ENCODE results near the gene FOXJ3. TPM values are rescaled to one million over a fixed set of nuclear protein-coding genes. Genes with fewer than 3 reads are reported as not detected.

FOXJ3 gene
- total and polyA plus RNA-seq, 7 donors, result 14.4 to 53.8 (median 39.9) TPM

- 63 to 77% methylated on average over 6 of the region's 6 CpGs for WGBS, 2 donors
- no peaks in the 10 kb centered on the region for H3K9me3 ChIP-seq
- no peak overlapping the region for H3K4me3 ChIP-seq
- H3K27ac ChIP-seq, result no peak overlapping the region
- H3K4me1 ChIP-seq, result peaks cover 0 to 40% (median 20%) of the 10 kb centered on the region in 4 donors
- no peaks in the 10 kb centered on the region for H3K27me3 ChIP-seq
- H3K36me3 ChIP-seq, result peaks cover 0 to 13% (median 4%) of the 10 kb centered on the region in 4 donors
- intact Hi-C loops (cut with DNase I), result loop anchor here (5.0 to 10.0 kb wide), 2 partner anchors 277 to 795 kb away; partner anchors contain the start of genes PPCS and ZMYND12
- TF ChIP-seq POLR2A (IDR thresholded peaks at IDR 0.05) (no peak), CTCF (IDR thresholded peaks at IDR 0.05) (no peak), EP300 (IDR thresholded peaks at IDR 0.05) (no peak), POLR2AphosphoS5 (IDR thresholded peaks at IDR 0.05) (no peak)
- DNase-seq, result no peak
These were observed 157.5 kb downstream of the FOXJ3 start for GRCh38 chr1:42177541-42177981.

GRCh38 chr1:42176902-42177519, 158.0 kb downstream of the FOXJ3 start:
- H3K36me3 ChIP-seq, result peaks cover 0 to 13% (median 4%) of the 10 kb centered on the region in 4 donors
- H3K4me1 ChIP-seq, result peaks cover 0 to 44% (median 23%) of the 10 kb centered on the region in 4 donors
- WGBS, 2 donors, result 75 to 76% methylated on average over 4 of the region's 4 CpGs
- H3K27me3 ChIP-seq, result no peaks in the 10 kb centered on the region
- H3K4me3 ChIP-seq, result no peak overlapping the region
- no peak overlapping the region for H3K27ac ChIP-seq
- no peaks in the 10 kb centered on the region for H3K9me3 ChIP-seq
- no peak for DNase-seq
- TF ChIP-seq EP300 (IDR thresholded peaks at IDR 0.05) (no peak), POLR2A (IDR thresholded peaks at IDR 0.05) (no peak), CTCF (IDR thresholded peaks at IDR 0.05) (peak in 2 of 4 experiments; percentile 57 to 59), POLR2AphosphoS5 (IDR thresholded peaks at IDR 0.05) (no peak)
- intact Hi-C loops (cut with DNase I), result loop anchor here (5.0 to 10.0 kb wide), 2 partner anchors 278 to 795 kb away; partner anchors contain the start of genes PPCS and ZMYND12

GRCh38 chr1:42175314-42176054, 159.6 kb downstream of the FOXJ3 start:
- no peak overlapping the region for H3K4me3 ChIP-seq
- H3K4me1 ChIP-seq, result peaks cover 0 to 44% (median 23%) of the 10 kb centered on the region in 4 donors
- no peaks in the 10 kb centered on the region for H3K27me3 ChIP-seq
- TF ChIP-seq POLR2A (IDR thresholded peaks at IDR 0.05) (no peak), CTCF (IDR thresholded peaks at IDR 0.05) (no peak)
- no peaks in the 10 kb centered on the region for H3K36me3 ChIP-seq
- no peaks in the 10 kb centered on the region for H3K9me3 ChIP-seq
- intact Hi-C loops (cut with DNase I), result loop anchor here (5.0 to 10.0 kb wide), 2 partner anchors 279 to 793 kb away; partner anchors contain the start of genes PPCS and ZMYND12
- 95 to 97% methylated on average over 7 of the region's 7 CpGs for WGBS, 2 donors
- DNase-seq, result no peak
- no peak overlapping the region for H3K27ac ChIP-seq

GRCh38 chr1:42173961-42174735, 160.9 kb downstream of the FOXJ3 start:
- no peak overlapping the region for H3K27ac ChIP-seq
- intact Hi-C loops (cut with DNase I), result loop anchor here (2.0 to 10.0 kb wide), 3 partner anchors 158 to 599 kb away; partner anchors contain the start of genes PPCS and ZMYND12
- 67 to 86% methylated on average over 8 of the region's 8 CpGs for WGBS, 2 donors
- H3K4me3 ChIP-seq, result no peak overlapping the region
- H3K36me3 ChIP-seq, result no peaks in the 10 kb centered on the region
- DNase-seq, result no peak
- TF ChIP-seq EP300 (IDR thresholded peaks at IDR 0.05) (no peak), POLR2A (IDR thresholded peaks at IDR 0.05) (no peak), CTCF (IDR thresholded peaks at IDR 0.05) (no peak), POLR2AphosphoS5 (IDR thresholded peaks at IDR 0.05) (no peak)
- no peaks in the 10 kb centered on the region for H3K9me3 ChIP-seq
- H3K4me1 ChIP-seq, result peaks cover 0 to 35% (median 18%) of the 10 kb centered on the region in 4 donors
- no peaks in the 10 kb centered on the region for H3K27me3 ChIP-seq

Measured in sigmoid colon (tissue), 7 donors.